ENCODE measurements around the gene POU3F2. TPM values are rescaled to one million over a fixed set of nuclear protein-coding genes. Genes with fewer than 3 reads are reported as not detected.
A peak's percentile ranks its signal among the peaks of the same experiment; 100 is the strongest.

POU3F2 gene
- total and polyA plus RNA-seq, 11 donors: 0.01 TPM; not detected in 10

DNA sequence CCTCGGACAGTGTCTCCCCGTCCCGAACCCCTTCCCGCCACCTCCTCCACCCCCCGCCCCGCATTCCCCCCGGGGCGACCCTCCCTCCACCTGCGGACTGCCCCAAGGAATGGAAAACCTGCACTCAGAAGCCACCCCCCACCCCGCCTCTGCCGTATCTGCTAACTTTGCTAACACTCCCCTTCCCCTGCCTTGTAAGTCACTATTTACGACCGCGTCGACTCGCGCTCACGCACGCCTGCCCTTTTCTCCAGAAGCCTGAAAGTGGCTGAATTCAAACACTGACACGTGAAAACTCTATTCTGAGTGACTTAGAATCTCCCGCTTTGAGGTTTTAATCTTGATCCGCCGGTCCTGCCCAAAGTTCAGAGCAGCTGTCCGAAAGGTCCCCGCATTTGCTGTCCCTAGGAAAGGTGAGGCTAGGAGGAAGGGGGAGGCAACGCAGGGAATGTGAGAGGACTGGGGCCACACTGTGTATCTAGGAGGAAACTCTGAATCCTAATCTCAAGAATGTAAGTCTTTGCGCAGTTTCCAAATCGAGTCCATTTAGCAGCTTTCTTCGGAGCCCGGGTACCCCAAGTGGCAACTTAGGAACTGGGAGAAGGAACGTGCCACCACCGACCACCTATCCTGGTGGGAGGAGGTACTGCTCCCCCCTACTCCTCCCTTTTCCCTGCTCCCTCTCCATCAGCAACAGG lies 9.3 kb upstream of the POU3F2 start:
- TF ChIP-seq, protein P1, sequence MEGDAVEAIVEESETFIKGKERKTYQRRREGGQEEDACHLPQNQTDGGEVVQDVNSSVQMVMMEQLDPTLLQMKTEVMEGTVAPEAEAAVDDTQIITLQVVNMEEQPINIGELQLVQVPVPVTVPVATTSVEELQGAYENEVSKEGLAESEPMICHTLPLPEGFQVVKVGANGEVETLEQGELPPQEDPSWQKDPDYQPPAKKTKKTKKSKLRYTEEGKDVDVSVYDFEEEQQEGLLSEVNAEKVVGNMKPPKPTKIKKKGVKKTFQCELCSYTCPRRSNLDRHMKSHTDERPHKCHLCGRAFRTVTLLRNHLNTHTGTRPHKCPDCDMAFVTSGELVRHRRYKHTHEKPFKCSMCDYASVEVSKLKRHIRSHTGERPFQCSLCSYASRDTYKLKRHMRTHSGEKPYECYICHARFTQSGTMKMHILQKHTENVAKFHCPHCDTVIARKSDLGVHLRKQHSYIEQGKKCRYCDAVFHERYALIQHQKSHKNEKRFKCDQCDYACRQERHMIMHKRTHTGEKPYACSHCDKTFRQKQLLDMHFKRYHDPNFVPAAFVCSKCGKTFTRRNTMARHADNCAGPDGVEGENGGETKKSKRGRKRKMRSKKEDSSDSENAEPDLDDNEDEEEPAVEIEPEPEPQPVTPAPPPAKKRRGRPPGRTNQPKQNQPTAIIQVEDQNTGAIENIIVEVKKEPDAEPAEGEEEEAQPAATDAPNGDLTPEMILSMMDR (IDR thresholded peaks at IDR 0.05): no peak
- TF ChIP-seq POLR2A (IDR thresholded peaks at IDR 0.05): no peak
- intact Hi-C loops (cut with DNase I): no loop called here
- WGBS, 4 donors: 2 to 5% (median 3%) methylated on average over 24 to 32 of the region's 32 CpGs
- Histone ChIP-seq H3K36me3 (no peaks in the 10 kb centered on the region), H3K4me1 (peaks cover 0 to 30% (median 7%) of the 10 kb centered on the region in 12 donors), H3K9me3 (no peaks in the 10 kb centered on the region), H3K27ac (no peak overlapping the region), H3K4me3 (peak overlapping the region in 2 of 12 donors; percentile 12 to 28), H3K27me3 (peaks cover 61 to 98% (median 82%) of the 10 kb centered on the region in 9 donors)
- no peak for ATAC-seq
- DNase-seq: no peak

DNA sequence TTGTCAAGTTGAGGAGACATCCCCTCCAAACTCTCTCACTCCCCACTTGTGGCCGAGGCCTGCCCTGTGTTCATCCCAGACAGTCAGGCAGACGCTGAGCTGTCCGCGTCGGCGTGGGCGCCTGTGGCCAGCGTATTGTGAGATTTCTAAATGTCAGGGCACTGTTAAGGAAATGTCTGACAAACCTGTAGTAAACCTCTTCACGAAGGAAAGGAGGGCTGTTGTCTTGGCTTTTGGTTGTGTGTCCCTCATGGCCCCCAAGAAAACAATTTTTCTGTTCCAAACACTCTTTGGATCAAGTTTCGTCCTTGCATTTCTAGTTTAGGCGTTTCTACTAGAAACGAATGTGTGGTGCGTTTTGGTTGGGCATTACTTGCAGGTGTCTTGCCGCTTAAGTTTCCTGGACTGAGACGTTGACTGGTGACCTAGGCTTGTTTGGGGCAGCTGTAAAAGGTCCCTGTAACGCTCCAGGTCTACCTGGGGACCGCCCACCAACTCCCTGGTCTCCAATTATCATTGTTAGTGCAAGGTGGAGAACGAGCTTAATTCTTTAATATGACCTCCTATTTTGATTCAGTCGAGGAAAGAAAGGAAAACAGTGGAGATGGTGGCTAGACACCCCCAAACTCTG lies 8.7 kb upstream of the POU3F2 start:
- Histone ChIP-seq H3K4me1 (peaks cover 0 to 30% (median 7%) of the 10 kb centered on the region in 12 donors), H3K9me3 (no peaks in the 10 kb centered on the region), H3K36me3 (no peaks in the 10 kb centered on the region), H3K27me3 (peaks cover 68 to 100% (median 89%) of the 10 kb centered on the region in 9 donors), H3K4me3 (no peak overlapping the region), H3K27ac (no peak overlapping the region)
- DNase-seq (no peak), ATAC-seq (no peak)
- intact Hi-C loops (cut with DNase I): no loop called here
- 3 to 8% (median 4%) methylated on average over 19 of the region's 19 CpGs for WGBS, 4 donors
- TF ChIP-seq, protein P1 (IDR thresholded peaks at IDR 0.05): no peak
- no peak for TF ChIP-seq POLR2A (IDR thresholded peaks at IDR 0.05)

DNA sequence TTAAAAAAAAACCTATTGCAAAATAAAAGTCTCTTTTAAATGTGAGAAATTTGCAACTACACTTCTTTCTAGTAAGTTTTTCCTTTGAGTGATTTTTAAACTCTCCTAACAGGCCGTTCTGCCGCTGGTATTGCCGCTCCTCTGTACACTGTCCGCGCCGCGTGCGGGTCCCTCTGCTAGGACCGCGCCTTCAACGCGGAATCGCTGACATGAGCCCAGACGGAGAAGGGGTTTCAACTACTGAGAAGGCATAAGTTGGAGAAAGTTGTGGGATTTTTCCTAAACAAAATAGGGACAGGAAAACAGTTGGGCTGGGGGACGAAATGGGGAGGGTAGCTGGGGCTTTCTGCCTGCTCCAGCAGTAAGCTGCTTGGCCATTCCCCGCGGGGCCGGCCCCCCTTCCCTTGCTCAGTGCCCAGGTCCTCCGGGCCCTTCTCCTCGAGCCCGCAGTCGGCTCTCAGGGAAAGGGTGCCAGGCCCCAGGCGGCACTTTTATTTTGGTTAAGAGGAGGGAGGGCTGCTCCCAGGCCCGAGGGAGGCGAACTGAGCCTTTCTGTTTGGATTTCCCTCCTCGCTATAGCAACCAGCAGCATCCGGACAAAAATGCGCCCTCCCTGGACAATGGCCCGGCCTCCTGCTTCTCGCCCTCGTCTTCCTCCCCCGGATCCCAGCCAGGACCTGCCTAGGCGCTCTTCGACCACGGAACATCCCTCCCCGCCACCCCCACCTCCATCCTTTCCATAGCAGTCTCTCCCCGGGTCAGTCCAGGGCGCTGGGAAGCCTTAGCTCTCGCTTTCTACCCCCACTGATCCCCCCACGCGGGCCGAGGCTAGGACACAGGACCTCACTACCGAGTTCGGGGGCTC lies 6.8 kb upstream of the POU3F2 start:
- intact Hi-C loops (cut with DNase I): no loop called here
- 5 to 6% (median 5%) methylated on average over 44 of the region's 44 CpGs for WGBS, 4 donors
- Histone ChIP-seq H3K27ac (no peak overlapping the region), H3K36me3 (no peaks in the 10 kb centered on the region), H3K27me3 (peaks cover 82 to 100% (median 97%) of the 10 kb centered on the region in 9 donors), H3K9me3 (no peaks in the 10 kb centered on the region), H3K4me3 (no peak overlapping the region), H3K4me1 (peaks cover 0 to 46% (median 18%) of the 10 kb centered on the region in 12 donors)
- DNase-seq (no peak), ATAC-seq (peak in 1 of 4 donors; percentile 34)
- TF ChIP-seq, protein P1 (IDR thresholded peaks at IDR 0.05): no peak
- no peak for TF ChIP-seq POLR2A (IDR thresholded peaks at IDR 0.05)
